Measurements from ENCODE around the gene SH3RF3. TPM values are rescaled to one million over a fixed set of nuclear protein-coding genes. Genes with fewer than 3 reads are reported as not detected.

Gene SH3RF3
- total and polyA plus RNA-seq, 4 donors, result 2.9 to 9.7 (median 8.6) TPM

GRCh38 chr2:109549016-109549590, 420.1 kb downstream of the SH3RF3 start:
- no peak overlapping the region for H3K27ac ChIP-seq (ENCODE audit: low read depth in 1 of 2, low read length in 1 of 2)
- DNase-seq, result no peak
- 85 to 91% methylated on average over 4 of the region's 4 CpGs for WGBS, 2 donors
- peaks cover 3 to 11% (median 8%) of the 10 kb centered on the region in 4 donors for H3K36me3 ChIP-seq (ENCODE audit: control insufficient read depth in 4 of 4, insufficient read depth in 4 of 4, low read length in 4 of 4)
- no peak for ATAC-seq (ENCODE audit: insufficient read depth, low FRiP score)
- no peaks in the 10 kb centered on the region for H3K4me1 ChIP-seq (ENCODE audit: control insufficient read depth in 5 of 5, insufficient read depth in 5 of 5, low read length in 5 of 5)
- no peak for TF ChIP-seq CTCF (IDR thresholded peaks at IDR 0.05; ENCODE audit: control extremely low read depth, extremely low read depth)
- no peak overlapping the region for H3K4me3 ChIP-seq
- no peak overlapping the region for H3K9ac ChIP-seq (ENCODE audit: insufficient read depth in 1 of 2, low read length in 2 of 2)
- no peaks in the 10 kb centered on the region for H3K9me3 ChIP-seq (ENCODE audit: control insufficient read depth in 4 of 4, insufficient read depth in 3 of 4, low read length in 3 of 4)
- no peaks in the 10 kb centered on the region for H3K27me3 ChIP-seq (ENCODE audit: control insufficient read depth in 3 of 3, insufficient read depth in 3 of 3, low read length in 2 of 3)

Small RNAs within 50 kb of the gene (small RNA-seq; reads per million reads assigned to genes)
- gene MIR4265 (ENCODE audit: low replicate concordance) (not detected), gene MIR4266 (ENCODE audit: low replicate concordance) (not detected), gene RF00017 (ENCODE audit: low replicate concordance) (not detected), gene SNRPGP9 (ENCODE audit: low replicate concordance) (not detected)

Other genes starting within 250 kb of the SH3RF3 start
- under 1 TPM in 1 of 2 donors, not detected in 1; 0.37 TPM for gene EDAR, start 140.0 kb upstream of the SH3RF3 start, total RNA-seq
- under 1 TPM; 0.02 to 0.10 TPM for gene EDAR, start 140.0 kb upstream of the SH3RF3 start, polyA plus RNA-seq

Data from lung (tissue), 13 donors.